NCI-H82 (cell line): Measurements from ENCODE around the gene SYPL1.

Source experiments
- DNase-seq: peaks from one replicate; lab custom pipeline; 2025; lab: John Stamatoyannopoulos, UW

The SYPL1 gene

DNA sequence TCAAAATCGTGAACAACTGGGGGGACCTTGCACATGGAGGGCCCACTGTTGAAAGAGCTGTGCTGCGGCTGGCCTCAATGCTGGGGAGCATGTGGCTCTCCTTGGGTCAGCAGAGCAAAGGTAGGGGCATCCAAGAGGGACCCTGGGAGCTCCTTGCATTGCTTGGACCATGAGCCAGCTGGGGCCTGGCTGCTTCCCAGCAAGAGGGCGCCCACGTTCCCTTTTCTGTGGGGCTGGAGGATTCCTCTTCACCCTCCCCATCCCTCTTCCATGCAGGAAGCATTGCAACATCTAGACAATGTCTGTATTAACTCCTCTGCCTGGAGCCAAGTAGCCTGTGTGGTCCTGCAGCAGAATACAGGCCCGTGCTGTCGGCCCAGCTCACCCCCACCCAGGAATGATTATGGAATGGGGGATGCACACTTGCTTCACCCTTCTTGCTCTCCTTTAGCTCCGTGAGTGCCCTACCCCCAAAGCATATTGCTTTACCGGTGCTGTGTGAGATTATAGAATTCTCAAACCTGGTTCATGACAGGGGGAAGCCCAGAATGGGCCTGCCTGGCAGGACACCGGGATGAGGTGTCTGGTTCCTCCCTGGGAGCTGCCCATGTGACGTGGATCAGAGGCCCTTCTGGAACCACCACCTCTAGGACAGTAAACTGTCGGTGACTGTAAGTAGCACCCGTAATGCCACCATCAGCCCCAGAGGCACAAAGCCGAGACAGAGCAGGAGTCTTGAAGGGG lies 61.9 kb downstream of the SYPL1 start:
- peak; percentile 37 for DNase-seq

DNA sequence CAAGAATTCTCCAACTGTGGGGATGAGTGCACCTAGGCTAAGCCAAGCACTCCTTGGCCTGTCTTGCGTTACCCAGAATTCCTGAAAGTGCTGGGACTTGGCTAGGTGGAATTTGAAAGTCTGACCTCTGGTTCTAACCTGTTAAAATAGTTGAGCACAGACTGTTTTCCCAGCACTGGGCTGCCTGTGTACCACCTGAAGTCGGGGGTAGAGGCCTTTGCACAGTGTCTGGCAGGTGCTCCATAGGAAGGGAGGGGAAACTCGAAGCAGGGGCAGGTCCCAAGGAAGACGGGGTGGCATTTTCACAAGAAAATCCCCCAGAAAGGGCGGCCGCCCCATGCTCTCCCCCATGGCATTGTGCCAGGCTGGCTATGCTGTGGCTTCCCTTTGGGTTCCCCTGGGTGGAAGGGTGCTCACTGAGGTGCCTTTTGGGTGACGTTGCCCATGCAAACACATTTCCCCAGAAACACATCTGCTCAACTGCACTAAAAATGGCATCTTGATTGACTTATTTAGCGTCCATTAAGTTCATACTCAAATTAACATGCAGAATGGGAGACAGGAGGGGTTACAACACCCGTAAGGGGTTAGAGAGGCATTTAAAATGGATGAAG lies 62.9 kb downstream of the SYPL1 start:
- DNase-seq = no peak

DNA sequence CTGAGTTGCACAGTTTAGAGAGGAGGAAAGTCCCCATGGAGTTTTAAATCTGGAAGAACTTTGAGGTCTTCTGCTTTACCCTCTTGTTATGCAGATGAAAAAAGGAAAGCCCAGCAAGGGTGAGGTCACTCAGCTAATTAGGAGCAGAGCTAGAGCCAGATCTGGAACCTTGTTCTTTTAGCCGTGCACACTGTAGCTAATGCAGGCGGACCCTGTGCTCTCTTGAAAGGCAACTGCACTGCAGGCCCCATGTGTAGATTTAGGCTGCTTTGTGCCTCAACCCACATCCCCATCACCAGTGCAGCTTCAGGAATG lies 63.4 kb downstream of the SYPL1 start:
- no peak for DNase-seq

DNA sequence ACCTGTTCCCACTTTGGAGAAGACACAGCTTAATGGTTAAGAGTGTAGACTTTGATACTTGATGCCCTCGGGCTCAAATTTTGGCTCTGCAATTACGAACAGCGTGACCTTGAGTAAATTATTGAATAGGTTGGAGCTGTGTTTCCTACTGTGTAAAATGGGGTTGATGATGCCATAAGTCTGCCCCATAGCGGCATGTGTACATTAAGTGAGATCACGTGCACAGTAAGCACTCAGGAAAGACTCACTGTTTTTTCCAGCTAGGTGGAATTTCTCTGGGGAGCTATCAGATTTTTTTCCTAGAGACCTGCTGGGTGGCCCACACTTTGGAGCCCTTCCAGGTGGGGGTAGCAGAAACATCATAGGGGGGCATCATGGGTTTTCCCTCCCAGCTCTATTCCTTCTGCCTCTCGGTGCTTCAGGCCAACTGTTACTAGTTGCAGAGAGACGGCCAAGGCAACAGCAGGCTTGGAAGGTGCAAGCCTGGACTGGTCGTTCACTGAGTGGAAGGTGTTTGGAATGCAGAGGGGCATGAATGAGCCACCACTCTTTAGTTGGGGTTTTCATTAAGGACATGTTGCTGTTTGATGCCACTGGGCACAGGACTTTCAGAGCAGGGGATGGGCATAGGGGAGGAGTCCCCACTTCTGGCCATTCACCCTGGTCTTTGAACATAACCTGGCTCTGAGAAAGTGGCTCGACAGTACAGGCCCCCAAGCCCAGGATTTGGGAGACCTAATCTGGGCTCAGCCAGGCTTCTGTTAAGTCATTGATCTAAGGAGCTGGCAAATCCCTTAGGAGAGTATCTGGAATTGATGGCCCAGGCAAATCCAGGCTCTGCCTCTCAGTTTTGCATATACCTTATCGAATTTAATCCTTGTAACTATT lies 64.0 kb downstream of the SYPL1 start:
- DNase-seq = peak; percentile 71

DNA sequence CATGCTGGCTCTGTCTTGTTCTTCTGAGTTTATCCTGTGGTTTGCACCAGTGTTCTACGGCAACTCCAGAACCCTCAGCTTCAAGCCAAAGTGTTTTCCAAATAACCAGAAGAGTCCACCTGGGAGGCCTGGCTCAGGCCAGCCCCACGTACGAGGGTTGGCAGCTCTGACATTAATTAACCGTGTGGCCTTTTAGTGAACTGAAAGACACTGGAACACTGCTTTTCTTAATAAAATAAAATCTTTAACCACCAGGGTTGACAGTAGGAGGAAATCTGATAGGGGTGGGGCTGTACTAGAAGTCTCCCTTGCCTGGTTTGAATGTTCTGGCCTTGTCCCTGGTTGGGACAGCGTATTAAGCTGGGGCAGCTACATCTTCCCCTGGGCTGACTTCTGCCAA lies 64.9 kb downstream of the SYPL1 start:
- no peak for DNase-seq

DNA sequence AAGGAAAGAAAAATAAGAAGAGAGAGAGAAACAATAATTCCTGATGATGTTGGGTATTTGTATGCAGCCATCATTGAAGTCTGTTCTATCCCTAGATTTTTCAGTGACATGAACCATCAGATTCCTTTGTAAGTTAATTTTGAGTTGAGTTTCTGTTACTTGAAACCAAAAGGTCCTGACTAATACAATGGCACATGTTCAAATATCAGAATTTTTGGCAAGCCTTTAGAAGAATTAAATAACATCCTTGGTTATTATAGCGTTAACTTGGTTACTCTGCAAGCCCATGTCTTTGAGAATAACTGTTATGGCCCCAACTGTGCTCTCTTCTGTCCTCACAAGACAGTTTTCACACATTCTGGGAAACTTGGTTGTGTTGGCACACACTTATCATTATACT lies 66.5 kb downstream of the SYPL1 start:
- DNase-seq = no peak

DNA sequence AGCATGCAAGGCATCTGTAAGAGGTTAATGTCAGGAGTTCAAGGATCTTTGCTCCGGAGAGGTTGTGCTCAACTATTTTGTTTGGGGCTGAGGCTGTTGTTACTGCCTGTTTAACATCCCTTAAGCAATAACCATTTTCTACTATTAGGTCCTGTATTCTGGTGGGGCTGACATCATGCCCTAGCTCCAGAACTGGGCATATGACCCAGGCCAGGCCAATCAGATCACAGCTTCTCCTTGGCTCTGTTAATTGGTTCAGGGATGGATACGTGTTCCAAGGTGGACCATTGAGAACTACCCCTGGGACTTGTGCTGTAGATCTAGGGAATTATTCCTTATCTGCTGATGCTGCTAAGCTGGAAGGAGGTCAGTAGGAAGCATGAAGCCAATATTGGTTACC lies 67.0 kb downstream of the SYPL1 start:
- DNase-seq = peak; percentile 24

DNA sequence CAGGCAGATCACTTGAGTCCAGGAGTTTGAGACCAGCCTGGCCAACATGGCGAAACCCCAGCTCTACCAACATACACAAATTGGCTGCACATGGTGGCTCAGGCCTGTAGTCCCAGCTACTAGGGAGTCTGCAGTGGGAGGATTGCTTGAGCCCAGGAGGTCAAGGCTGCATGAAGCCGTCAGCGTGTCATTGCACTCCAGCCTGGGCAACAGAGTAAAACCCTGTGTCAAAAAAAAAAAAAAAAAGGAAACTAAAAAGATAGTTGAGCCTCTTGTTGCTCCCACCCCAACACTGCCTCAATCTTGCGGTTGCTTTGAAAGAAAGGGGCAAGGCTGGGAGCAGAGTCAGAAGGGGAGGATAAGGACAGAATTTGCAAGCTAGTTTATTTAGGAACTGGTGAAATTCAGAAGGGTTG lies 69.9 kb downstream of the SYPL1 start:
- no peak for DNase-seq

DNA sequence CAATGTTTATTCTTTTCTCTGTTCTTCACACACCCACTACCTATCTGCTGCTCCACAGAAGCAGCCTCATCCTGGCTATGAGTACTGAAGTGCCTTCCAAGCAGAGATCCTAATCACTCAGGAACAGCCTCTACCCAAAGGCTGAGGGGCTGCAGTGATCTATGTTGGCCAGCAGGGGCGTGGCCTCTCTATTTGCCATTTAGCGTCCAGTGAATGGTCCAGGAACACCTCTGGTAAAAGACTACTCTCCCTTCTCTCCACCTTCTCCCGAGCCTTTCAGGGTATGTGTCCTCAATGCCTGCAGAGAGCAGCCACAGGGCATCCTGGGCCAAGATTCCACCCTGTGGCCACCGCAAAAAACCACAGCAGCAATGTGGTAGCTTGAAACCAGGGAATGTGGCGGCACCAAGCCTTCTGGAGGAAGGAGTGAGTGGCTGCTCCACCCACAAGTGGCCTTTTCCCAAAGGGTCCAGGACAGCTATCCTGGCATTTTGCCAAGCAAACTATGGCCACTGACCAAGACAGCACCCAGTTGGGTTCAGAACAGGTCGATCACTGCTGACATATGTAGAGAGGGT lies 70.9 kb downstream of the SYPL1 start:
- peak; percentile 82 for DNase-seq
